ENCODE measurements around the gene IL4I1. TPM values are rescaled to one million over a fixed set of nuclear protein-coding genes. Genes with fewer than 3 reads are reported as not detected.

IL4I1 gene
- total and polyA plus RNA-seq, 2 of the 4 experiments (the other 2 are of a cell fraction), result 0.31 to 0.36 TPM

- dilution Hi-C loops (cut with HindIII; ENCODE audit: low sequenced_read_pairs, unreplicated experiment) (no loop called here), in situ Hi-C loops (cut with MboI; ENCODE audit: low sequenced_read_pairs) (no loop called here), intact Hi-C loops (cut with micrococcal nuclease) (no loop called here)
- Histone ChIP-seq H3K23ac (ENCODE audit: low read depth, low read length) (no peak overlapping the region), H3K9ac (ENCODE audit: low read depth, low read length) (no peak overlapping the region), H2BK120ac (ENCODE audit: low read depth, low read length) (no peak overlapping the region), H3K56ac (ENCODE audit: extremely low read depth, insufficient read depth, low read length) (no peak overlapping the region), H3K4me1 (ENCODE audit: control insufficient read depth, insufficient read depth, low read length) (peaks cover 3% of the 10 kb centered on the region), H3K9me3 (ENCODE audit: control insufficient read depth, insufficient read depth, low read length) (no peaks in the 10 kb centered on the region), H2BK15ac (ENCODE audit: low read depth, low read length) (no peak overlapping the region), H3K27me3 (ENCODE audit: control insufficient read depth, insufficient read depth, low read length) (no peaks in the 10 kb centered on the region), H3K4me2 (ENCODE audit: low read depth, low read length) (no peak overlapping the region), H4K91ac (ENCODE audit: insufficient read depth, low read depth, low read length) (no peak overlapping the region), H3K4me3 (ENCODE audit: insufficient read depth, low read depth, low read length) (no peak overlapping the region), H3K36me3 (ENCODE audit: control insufficient read depth, insufficient read depth, low read length) (peaks cover 60% of the 10 kb centered on the region), H2AFZ (replicated peaks; ENCODE audit: low read length, poor library complexity) (no peak overlapping the region), H4K20me1 (ENCODE audit: insufficient read depth, low read length) (peaks cover 28% of the 10 kb centered on the region), H2BK5ac (ENCODE audit: low read depth, low read length, poor library complexity, severe bottlenecking) (no peak overlapping the region), H3K18ac (ENCODE audit: low read depth, low read length) (no peak overlapping the region), H2BK20ac (ENCODE audit: low read depth, low read length) (no peak overlapping the region), H4K8ac (ENCODE audit: low read depth in 2 of 2, low read length in 2 of 2) (no peak overlapping the region), H3K27ac (ENCODE audit: insufficient read depth, low read length) (no peak overlapping the region), H2AK9ac (replicated peaks; ENCODE audit: low read depth, low read length, poor library complexity) (peak overlapping the region; percentile 77), H3K4ac (ENCODE audit: low read depth, low read length) (no peak overlapping the region), H3K79me1 (ENCODE audit: low read depth in 1 of 2, low read length in 2 of 2) (peaks cover 25 to 76% of the 10 kb centered on the region in 2 experiments), H4K5ac (ENCODE audit: low read depth, low read length) (no peak overlapping the region), H2AK5ac (ENCODE audit: low read depth, low read length) (no peak overlapping the region), H3K9me1 (ENCODE audit: insufficient read depth, low read length) (peaks cover 9% of the 10 kb centered on the region), H3K14ac (replicated peaks; ENCODE audit: low read depth, low read length) (no peak overlapping the region)
- WGBS, 2 experiments (ENCODE audit: extremely low coverage in 2 of 2, insufficient read length in 1 of 2), result 76% methylated on average over 9 of the region's 21 CpGs; no CpG with 5 or more reads in 1 of the 2 experiments
- no TSS peak for BruUV-seq (replicated peaks)
- CTCF ChIA-PET, result no interaction called here
- ATAC-seq (ENCODE audit: low read depth), result peak; percentile 68
- no peak for TF ChIP-seq USF2 (IDR thresholded peaks at IDR 0.05; ENCODE audit: low read depth, low read length)
- TF ChIP-seq MAFK (IDR thresholded peaks at IDR 0.05; ENCODE audit: low read depth, low read length), result no peak
- TF ChIP-seq BHLHE40 (IDR thresholded peaks at IDR 0.05; ENCODE audit: low read depth, low read length), result 0 out of 2 replicates have a peak, but pooled peaks have one; percentile 6
- DNase-seq, result peak; percentile 44
- POLR2A ChIA-PET (ENCODE audit: unreplicated experiment), result no interaction called here
These were observed 16.4 kb upstream of the IL4I1 start for GRCh38 chr19:49912965-49913685.
